Measurements from ENCODE around the gene SENP7. TPM values are rescaled to one million over a fixed set of nuclear protein-coding genes. Genes with fewer than 3 reads are reported as not detected.

The SENP7 gene
- total RNA-seq, 1 donor from 2014 or later: 48.0 TPM

GRCh38 chr3:101303836-101304235, 209.2 kb downstream of the SENP7 start:
- no peak overlapping the region for H3K4me3 Mint-ChIP-seq
- no peak overlapping the region for H2AFZ ChIP-seq (replicated peaks)
- no peak for TF ChIP-seq EZH2phosphoT487 (IDR thresholded peaks at IDR 0.05)
- TF ChIP-seq EZH2 (IDR thresholded peaks at IDR 0.05): no peak
- TF ChIP-seq, protein P1, sequence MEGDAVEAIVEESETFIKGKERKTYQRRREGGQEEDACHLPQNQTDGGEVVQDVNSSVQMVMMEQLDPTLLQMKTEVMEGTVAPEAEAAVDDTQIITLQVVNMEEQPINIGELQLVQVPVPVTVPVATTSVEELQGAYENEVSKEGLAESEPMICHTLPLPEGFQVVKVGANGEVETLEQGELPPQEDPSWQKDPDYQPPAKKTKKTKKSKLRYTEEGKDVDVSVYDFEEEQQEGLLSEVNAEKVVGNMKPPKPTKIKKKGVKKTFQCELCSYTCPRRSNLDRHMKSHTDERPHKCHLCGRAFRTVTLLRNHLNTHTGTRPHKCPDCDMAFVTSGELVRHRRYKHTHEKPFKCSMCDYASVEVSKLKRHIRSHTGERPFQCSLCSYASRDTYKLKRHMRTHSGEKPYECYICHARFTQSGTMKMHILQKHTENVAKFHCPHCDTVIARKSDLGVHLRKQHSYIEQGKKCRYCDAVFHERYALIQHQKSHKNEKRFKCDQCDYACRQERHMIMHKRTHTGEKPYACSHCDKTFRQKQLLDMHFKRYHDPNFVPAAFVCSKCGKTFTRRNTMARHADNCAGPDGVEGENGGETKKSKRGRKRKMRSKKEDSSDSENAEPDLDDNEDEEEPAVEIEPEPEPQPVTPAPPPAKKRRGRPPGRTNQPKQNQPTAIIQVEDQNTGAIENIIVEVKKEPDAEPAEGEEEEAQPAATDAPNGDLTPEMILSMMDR (IDR thresholded peaks at IDR 0.05): no peak
- H3K27ac ChIP-seq: no peak overlapping the region
- peaks cover 2% of the 10 kb centered on the region for H3K27me3 Mint-ChIP-seq (ENCODE audit: insufficient read depth, low read depth)
- no peak overlapping the region for H3K9ac ChIP-seq
- no peaks in the 10 kb centered on the region for H3F3A ChIP-seq (ENCODE audit: low read depth)
- H3K79me2 ChIP-seq (ENCODE audit: low read depth): no peaks in the 10 kb centered on the region
- no peaks in the 10 kb centered on the region for H3K27me3 ChIP-seq
- H3K36me3 ChIP-seq: no peaks in the 10 kb centered on the region
- no peak overlapping the region for H3K4me3 ChIP-seq
- no peaks in the 10 kb centered on the region for H3K4me1 ChIP-seq
- no peaks in the 10 kb centered on the region for H3K4me1 Mint-ChIP-seq
- peaks cover 18% of the 10 kb centered on the region for H3K9me3 Mint-ChIP-seq
- H4K20me1 ChIP-seq (ENCODE audit: low read depth): no peaks in the 10 kb centered on the region
- H3K36me3 Mint-ChIP-seq: peaks cover 2% of the 10 kb centered on the region
- no peak for DNase-seq (ENCODE audit: low spot score)
- no peak overlapping the region for H3K27ac Mint-ChIP-seq
- no peaks in the 10 kb centered on the region for H3K9me3 ChIP-seq (ENCODE audit: low read depth)
- no peak overlapping the region for H3K4me2 ChIP-seq

GRCh38 chr3:101303089-101303731, 209.8 kb downstream of the SENP7 start:
- Histone ChIP-seq H3K27me3 (no peaks in the 10 kb centered on the region), H3K27ac (no peak overlapping the region), H3K9ac (no peak overlapping the region), H3K9me3 (ENCODE audit: low read depth) (no peaks in the 10 kb centered on the region), H2AFZ (replicated peaks) (no peak overlapping the region), H3K36me3 (no peaks in the 10 kb centered on the region), H3F3A (ENCODE audit: low read depth) (no peaks in the 10 kb centered on the region), H3K4me1 (no peaks in the 10 kb centered on the region), H4K20me1 (ENCODE audit: low read depth) (no peaks in the 10 kb centered on the region), H3K4me3 (no peak overlapping the region), H3K79me2 (ENCODE audit: low read depth) (no peaks in the 10 kb centered on the region), H3K4me2 (no peak overlapping the region)
- H3K4me3 Mint-ChIP-seq: no peak overlapping the region
- no peaks in the 10 kb centered on the region for H3K36me3 Mint-ChIP-seq
- H3K4me1 Mint-ChIP-seq: no peaks in the 10 kb centered on the region
- H3K27me3 Mint-ChIP-seq (ENCODE audit: insufficient read depth, low read depth): peaks cover 2% of the 10 kb centered on the region
- peaks cover 15% of the 10 kb centered on the region for H3K9me3 Mint-ChIP-seq
- no peak overlapping the region for H3K27ac Mint-ChIP-seq
- no peak for DNase-seq (ENCODE audit: low spot score)
- TF ChIP-seq EZH2phosphoT487 (IDR thresholded peaks at IDR 0.05) (no peak), EZH2 (IDR thresholded peaks at IDR 0.05) (no peak)
- TF ChIP-seq, protein P1 (IDR thresholded peaks at IDR 0.05): no peak

DNA sequence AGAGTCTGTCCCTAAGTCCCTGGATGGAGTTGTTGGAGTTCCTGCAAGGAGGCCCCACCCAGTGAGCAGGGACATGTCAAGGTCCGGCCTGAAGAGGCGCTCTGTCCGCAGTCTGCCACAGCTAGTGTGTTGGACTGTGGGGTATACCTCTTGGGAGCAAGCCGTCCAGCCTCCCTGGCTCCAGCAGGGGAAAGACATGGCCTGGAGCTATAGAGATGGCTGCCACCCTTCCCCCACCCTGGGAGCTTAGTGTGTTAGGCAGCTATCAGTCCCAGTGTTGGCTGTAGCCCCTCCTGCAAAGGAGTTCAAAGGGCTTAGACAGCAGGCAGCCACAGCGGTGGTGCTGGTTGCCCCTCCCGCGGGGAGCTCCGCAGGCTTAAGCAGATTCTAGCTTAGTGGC, 212.9 kb downstream of the SENP7 start:
- TF ChIP-seq EZH2phosphoT487 (IDR thresholded peaks at IDR 0.05) (no peak), EZH2 (IDR thresholded peaks at IDR 0.05) (no peak)
- TF ChIP-seq, protein P1 (IDR thresholded peaks at IDR 0.05): no peak
- no peak overlapping the region for H3K4me3 Mint-ChIP-seq
- Histone ChIP-seq H2AFZ (replicated peaks) (peak overlapping the region; percentile 68), H3K79me2 (ENCODE audit: low read depth) (no peaks in the 10 kb centered on the region), H3K4me2 (no peak overlapping the region), H3K4me3 (no peak overlapping the region), H3K4me1 (no peaks in the 10 kb centered on the region), H3F3A (ENCODE audit: low read depth) (no peaks in the 10 kb centered on the region), H3K9ac (no peak overlapping the region), H3K9me3 (ENCODE audit: low read depth) (no peaks in the 10 kb centered on the region), H3K36me3 (no peaks in the 10 kb centered on the region), H4K20me1 (ENCODE audit: low read depth) (no peaks in the 10 kb centered on the region), H3K27me3 (no peaks in the 10 kb centered on the region), H3K27ac (no peak overlapping the region)
- DNase-seq (ENCODE audit: low spot score): peak; percentile 42
- H3K4me1 Mint-ChIP-seq: no peaks in the 10 kb centered on the region
- peaks cover 12% of the 10 kb centered on the region for H3K9me3 Mint-ChIP-seq
- H3K36me3 Mint-ChIP-seq: no peaks in the 10 kb centered on the region
- H3K27ac Mint-ChIP-seq: no peak overlapping the region
- no peaks in the 10 kb centered on the region for H3K27me3 Mint-ChIP-seq (ENCODE audit: insufficient read depth, low read depth)
